GM12891 (cell line): ENCODE results near the gene MPZL1.
A peak's percentile ranks its signal among the peaks of the same experiment; 100 is the strongest.

ENCODE experiments used
- DNase-seq: peaks from one replicate; pipeline ENCODE4 v3.0.0; 2011; ENCODE audit warnings: low spot score; ENCODE audit not compliant: insufficient read length
- FAIRE-seq: peaks from 2 replicates; lab custom pipeline; 2011; peaks lifted over from hg19 to GRCh38; lab: Jason Lieb, UNC
- PAX5 ChIP-seq: IDR thresholded peaks from 2 replicates; pipeline ENCODE4 v1.6.1; 2011; ENCODE audit warnings: low read length, moderate library complexity, mild to moderate bottlenecking; ENCODE audit not compliant: insufficient read depth, severe bottlenecking
- POLR2A ChIP-seq: IDR thresholded peaks from 2 replicates; pipeline ENCODE4 v1.6.1; 2011; ENCODE audit warnings: low read depth, low read length, control low read depth
- POLR2AphosphoS5 ChIP-seq: IDR thresholded peaks from 2 replicates; pipeline ENCODE4 v1.6.1; 2011; ENCODE audit warnings: low read depth, low read length, control low read depth
- POU2F2 ChIP-seq: IDR thresholded peaks from 2 replicates; pipeline ENCODE4 v1.6.1; 2011; ENCODE audit warnings: low read depth, mild to moderate bottlenecking, control low read depth, low read length, moderate library complexity
- SPI1 ChIP-seq: IDR thresholded peaks from 2 replicates; pipeline ENCODE4 v1.6.1; 2011; ENCODE audit warnings: low read depth, low read length, control low read depth
- TAF1 ChIP-seq: IDR thresholded peaks from 2 replicates; pipeline ENCODE4 v1.6.1; 2011; ENCODE audit warnings: low read depth, low read length, control low read depth

Gene MPZL1

DNA sequence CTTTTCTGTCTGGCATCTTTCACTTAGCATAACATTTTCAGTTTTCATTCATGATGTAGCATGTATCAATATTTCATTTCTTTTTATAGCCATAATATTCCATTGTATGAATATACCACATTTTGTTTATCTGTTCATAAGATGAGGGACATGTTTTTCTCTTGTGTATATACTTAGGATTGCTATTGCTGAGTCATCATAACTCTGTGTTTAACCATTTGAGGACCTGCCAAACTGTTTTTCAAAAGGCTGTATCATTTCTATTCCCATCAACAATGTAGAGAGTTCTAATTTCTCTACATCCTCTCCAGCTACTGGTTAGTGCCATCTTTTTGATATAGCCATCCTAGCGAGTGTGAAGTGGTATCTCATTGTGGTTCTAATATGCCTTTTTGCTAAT, 26.2 kb downstream of the MPZL1 start:
- peak; percentile 84 for FAIRE-seq

DNA sequence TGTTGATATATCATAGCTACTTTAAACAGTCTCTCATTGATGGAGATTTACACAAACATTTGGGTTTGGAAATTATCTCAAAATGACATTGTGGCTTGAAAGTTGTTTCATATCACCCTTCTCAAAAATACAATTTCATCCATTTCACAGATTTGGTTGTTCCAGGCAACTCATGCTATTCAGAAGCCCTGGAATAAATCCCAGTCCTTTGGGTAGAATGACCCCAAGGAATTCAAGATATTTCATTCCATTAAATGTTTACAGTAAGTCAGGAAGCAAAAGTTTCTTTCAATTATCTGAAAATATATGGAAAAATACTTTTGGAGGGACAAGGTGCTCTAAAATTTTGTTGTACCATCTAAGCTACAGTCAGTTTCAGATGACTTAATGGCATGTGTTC, 27.1 kb downstream of the MPZL1 start:
- DNase-seq: no peak
- FAIRE-seq: no peak
- TF ChIP-seq POU2F2 (no peak), POLR2A (no peak), PAX5 (no peak), TAF1 (no peak), POLR2AphosphoS5 (no peak), SPI1 (no peak)

More for the DNA sequence above, 26.2 kb downstream of the MPZL1 start:
- TF ChIP-seq PAX5 (no peak), SPI1 (no peak), POLR2AphosphoS5 (no peak)
- DNase-seq: no peak

DNA sequence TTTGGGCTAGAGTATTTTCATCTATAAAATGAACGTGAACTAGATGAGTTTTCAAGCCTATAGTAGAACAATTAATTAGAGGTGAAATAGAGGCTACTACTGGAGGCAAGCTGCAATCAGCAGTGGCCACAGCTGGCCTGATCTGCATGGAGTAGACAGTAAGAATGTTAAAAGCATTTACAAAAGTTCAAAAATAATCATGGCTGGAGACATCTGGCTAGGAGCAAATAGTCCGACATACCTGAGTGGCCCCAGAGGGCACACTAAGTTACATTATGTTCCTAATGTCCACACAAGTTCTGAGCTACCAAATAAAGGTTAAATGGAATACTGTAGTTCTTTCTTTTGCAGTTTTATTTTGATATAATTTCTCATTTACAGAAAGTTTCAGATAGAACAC, 28.0 kb downstream of the MPZL1 start:
- DNase-seq (no peak), FAIRE-seq (no peak)
- TF ChIP-seq SPI1 (no peak), POLR2A (no peak), TAF1 (no peak), POU2F2 (no peak), POLR2AphosphoS5 (no peak), PAX5 (no peak)

DNA sequence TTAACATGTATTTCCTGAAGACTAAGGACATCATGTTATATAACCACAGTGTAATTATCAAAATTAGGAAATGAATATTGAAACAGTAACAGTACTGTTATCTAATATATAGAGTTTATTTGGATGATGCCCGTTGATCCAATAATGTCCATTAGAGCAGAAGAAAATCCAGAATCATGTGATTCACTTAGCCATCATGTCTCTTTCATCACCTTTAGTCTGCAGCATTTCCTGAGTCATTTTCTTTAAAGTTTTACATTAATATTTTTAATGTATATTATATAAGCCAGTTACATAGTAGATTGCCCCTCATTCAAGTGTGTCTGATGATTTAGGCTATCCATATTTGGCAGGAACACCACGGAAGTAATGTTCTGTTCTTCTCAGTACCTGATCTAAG, 28.9 kb downstream of the MPZL1 start:
- FAIRE-seq (no peak), DNase-seq (no peak)
- TF ChIP-seq POU2F2: no peak
- TF ChIP-seq PAX5: no peak
- no peak for TF ChIP-seq SPI1
- no peak for TF ChIP-seq TAF1

DNA sequence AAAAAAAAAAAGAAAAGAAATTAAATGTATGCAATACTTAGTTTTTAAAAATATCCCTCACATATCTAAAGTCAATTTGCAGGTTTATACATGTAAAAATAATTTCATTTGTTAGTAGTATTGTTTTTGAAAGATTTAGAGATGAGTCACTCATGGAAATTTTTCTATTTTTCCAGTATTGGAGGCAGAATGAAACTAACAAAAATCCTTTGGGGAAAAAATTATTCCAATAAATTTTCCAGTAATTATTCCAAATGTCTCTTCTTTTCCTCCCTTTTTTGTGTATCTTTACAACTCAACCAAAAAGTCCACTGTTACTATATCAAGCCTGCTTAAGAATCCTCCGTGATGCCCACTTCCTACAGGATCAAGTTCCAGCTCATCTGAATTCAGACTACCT, 29.9 kb downstream of the MPZL1 start:
- no peak for DNase-seq
- no peak for FAIRE-seq
- TF ChIP-seq POLR2AphosphoS5 (no peak), TAF1 (no peak), PAX5 (no peak), POLR2A (no peak), SPI1 (no peak), POU2F2 (no peak)

DNA sequence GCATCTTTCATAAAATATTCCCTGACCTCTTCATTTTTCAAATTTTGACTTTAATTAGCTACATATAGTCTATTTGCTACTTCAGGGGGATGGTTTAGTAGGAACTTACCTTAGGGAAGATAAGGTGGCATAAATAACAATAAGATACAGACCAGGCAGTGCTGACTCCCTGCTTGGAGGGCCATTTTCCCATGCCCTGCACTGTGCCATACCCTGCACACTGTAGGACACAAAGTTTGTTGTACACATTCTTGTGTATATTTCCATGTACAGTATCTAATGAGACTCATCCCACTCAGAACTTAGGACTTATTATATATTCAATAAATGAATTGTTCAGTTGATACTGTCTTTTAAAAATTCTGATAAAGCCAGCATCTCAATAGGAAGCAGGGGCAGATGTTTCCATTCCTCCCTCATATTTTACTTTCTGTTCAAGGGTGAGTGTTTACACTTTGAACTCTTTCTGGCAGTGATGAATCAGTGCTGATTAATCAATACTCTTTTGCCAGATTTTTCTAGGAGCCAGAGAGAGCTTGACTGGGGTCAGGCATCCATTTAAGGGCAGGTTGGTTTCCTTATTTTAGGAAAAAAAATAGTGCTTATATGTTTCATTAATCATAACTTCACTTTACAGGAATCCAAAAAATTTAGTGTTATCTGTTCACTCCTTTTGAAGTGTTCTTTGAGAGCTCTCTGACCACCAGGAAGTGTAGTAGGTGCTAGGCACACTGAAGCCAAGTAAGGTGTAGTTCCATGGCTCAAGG, 30.6 kb downstream of the MPZL1 start:
- TF ChIP-seq POU2F2: no peak
- TF ChIP-seq PAX5: no peak
- TF ChIP-seq SPI1: no peak
- TF ChIP-seq TAF1: no peak
- no peak for TF ChIP-seq POLR2AphosphoS5
- TF ChIP-seq POLR2A: no peak
- DNase-seq (no peak), FAIRE-seq (peak; percentile 62)

DNA sequence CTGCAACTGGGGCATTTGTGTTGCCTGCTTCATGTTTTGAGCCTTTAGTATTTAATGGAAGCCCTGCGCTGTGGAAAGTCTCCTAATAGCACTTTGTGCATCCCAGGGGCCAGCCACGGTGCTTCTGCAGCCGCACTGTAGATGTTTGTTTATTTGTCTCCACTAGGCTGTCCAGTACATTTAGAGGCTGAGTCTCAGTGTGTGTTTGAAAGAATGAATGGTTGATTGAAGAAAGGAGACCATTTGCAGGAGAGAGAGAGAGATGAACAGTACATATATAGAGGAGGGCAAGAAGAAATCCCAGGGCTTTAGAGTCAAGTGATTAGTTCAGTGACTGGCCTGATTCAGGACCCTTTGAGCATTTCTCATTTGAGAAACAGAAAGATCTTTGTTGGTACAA, 33.9 kb downstream of the MPZL1 start:
- TF ChIP-seq PAX5: no peak
- TF ChIP-seq POLR2A: no peak
- TF ChIP-seq POU2F2: no peak
- TF ChIP-seq SPI1: no peak
- no peak for TF ChIP-seq POLR2AphosphoS5
- no peak for TF ChIP-seq TAF1
- no peak for DNase-seq
- no peak for FAIRE-seq

DNA sequence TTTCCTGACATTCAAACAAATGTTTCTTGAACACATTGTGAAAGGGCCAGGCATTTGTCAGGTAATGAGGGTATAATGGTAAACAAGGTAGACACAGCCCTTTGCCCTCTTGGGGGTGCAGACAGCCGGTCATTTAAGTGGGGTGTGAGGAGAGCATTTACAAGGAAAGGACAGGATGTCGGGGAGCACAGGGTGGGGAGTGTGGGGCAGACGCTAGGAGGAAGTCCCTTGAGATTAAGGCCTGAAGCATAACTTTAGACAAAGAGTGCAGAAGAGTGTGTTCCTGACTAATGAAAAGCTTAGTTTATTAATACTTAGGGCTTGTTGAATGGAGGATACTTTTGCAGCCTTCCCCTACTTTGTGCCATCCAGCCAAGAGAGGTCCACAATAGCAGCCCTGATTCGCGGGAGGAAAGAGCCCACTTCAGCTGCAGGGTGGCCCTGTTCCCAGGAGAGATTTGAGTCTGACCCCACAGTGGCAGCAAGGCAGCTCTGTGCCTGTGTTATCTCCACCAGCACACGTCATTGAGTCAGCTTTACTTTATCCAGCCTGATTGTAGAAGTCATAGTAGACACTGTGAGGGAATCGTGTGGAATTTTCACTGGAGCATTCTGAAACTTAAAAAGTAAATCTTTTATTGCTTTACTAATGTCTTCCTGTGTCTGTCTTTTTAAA, 35.1 kb downstream of the MPZL1 start:
- FAIRE-seq (no peak), DNase-seq (no peak)
- TF ChIP-seq TAF1: no peak
- TF ChIP-seq SPI1: no peak
- TF ChIP-seq POLR2AphosphoS5: no peak
- TF ChIP-seq POLR2A: no peak
- TF ChIP-seq POU2F2: no peak
- no peak for TF ChIP-seq PAX5

DNA sequence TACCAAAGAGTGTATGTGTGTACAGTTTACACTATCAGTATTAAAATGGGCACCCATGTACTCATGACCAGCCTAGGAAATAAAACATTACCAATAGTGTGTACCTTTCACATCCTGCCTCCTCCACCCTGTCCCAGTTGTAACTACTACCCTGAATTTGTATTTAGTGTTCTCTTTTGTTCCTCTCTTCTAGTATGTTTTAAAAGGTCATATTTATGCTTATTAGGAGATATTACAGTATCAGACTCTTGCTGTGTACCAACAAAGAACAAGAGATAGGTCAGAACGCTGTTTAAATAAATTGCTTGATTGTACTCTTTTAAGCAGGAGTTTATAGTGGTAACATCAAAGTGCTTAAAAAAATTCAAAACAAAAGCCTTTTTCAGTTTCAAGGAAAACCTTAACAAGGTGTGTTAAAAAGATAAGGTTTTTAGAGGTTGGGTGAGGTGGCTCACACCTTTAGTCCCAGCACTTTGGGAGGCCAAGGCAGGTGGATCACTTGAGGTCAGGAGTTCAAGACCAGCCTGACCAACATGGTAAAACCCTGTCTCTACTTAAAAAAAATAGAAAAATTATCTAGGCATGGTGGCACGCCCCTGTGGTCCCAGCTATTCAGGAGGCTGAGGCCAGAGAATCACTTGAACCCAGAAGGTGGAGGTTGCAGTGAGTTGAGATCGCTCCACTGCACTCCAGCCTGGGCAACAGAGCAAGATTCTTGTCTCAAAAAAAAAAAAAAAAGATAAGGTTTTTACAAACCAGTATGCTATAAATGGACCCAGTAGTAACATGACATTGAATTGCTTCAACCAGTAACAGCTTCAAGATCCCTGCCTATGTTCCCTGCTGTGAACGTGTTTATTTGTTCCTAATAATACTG, 35.9 kb downstream of the MPZL1 start:
- TF ChIP-seq POU2F2 (no peak), SPI1 (no peak), POLR2AphosphoS5 (no peak), PAX5 (no peak), POLR2A (no peak), TAF1 (no peak)
- FAIRE-seq (no peak), DNase-seq (no peak)

DNA sequence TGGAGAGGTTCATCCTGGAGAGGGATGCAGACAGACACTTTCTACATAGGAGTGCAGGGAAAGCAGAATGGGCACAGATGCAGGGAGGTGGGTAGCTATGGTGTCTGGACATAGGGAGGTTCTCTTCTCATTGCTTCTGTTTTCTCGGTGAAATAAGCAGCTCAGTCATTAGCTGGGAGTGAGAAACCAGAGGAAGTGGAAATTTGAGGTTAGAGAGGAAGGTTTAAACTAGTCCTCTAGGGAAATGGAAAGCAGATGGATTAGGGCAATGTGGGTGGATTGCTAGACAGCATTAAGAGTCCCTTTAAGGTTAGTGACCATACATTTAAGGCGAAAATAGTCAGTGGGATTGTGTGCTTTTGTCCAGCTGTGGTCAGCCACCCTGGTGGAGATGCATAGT, 39.6 kb downstream of the MPZL1 start:
- no peak for DNase-seq

More for the DNA sequence above, 39.6 kb downstream of the MPZL1 start:
- TF ChIP-seq SPI1: peak; percentile 22; the same call in 1 of the 2 replicates
- TF ChIP-seq POLR2AphosphoS5: no peak
- FAIRE-seq: no peak
